ENCODE data around the gene NPC1L1. TPM values are rescaled to one million over a fixed set of nuclear protein-coding genes. Genes with fewer than 3 reads are reported as not detected.

Gene NPC1L1
- total and polyA plus RNA-seq, 2 of the 13 experiments (the other 11 are each of a cell fraction or from before 2014, with no cell fraction given) = 4.8 to 14.5 TPM

DNA sequence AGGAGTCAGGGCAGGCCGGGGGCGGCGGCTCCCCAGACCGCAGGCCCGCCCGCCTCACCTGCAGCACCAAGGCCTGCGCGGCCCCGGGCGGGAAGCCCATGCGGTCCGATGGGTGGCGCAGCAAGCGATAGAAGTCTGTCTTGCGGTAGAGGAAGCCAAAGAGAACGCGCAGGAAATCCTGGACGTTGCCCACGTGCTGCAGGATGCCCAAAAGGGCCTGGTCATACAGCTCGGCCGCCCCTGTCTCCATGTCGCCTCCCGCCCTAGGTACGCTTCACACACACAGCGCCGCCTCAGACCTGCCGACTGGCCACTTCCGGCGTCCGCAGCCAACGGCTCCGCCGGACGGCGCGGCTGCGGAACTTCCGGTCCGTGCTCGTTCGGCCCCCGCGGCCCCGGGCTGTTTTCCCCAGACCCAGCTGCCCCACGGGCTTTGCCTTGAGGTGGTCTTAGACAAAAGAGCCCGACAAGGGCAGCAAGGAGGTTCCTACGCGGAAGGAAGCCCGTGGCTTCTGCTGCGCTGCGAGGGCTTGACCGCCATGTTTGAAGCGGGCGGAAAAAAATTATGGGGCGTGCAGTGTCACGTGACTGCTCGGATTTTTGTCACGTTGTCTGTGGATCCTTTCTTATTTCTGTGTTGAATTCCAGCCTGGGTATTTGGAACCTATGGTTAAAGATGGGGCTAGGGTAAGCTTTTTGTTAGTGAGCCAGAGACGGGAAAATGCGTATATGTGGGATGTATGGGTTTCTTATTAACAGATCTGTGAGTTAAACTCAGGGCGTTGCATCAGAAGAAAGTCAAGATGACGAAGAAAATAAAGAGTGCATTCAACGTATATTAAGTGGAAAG is 50.6 kb downstream of the NPC1L1 start, which contains the start of gene NUDCD3 (continued):
- TF ChIP-seq ZNF337 (CRISPR knock-in tag; IDR thresholded peaks at IDR 0.05; ENCODE audit: borderline replicate concordance, low read depth) (no peak), HOXA7 (CRISPR knock-in tag; IDR thresholded peaks at IDR 0.05) (no peak), ZNF549 (CRISPR knock-in tag; IDR thresholded peaks at IDR 0.05) (no peak), SALL2 (CRISPR knock-in tag; IDR thresholded peaks at IDR 0.05) (peak; percentile 61; the same call in 1 of the 2 replicates), POLR2AphosphoS5 (IDR thresholded peaks at IDR 0.05; ENCODE audit: low read depth, low read length) (peak; percentile 60), ZNF790 (CRISPR knock-in tag; IDR thresholded peaks at IDR 0.05; ENCODE audit: borderline replicate concordance) (peak; percentile 84; the same call in 1 of the 2 replicates), ZNF136 (CRISPR knock-in tag; IDR thresholded peaks at IDR 0.05; ENCODE audit: low read depth) (no peak), ZNF567 (CRISPR knock-in tag; IDR thresholded peaks at IDR 0.05; ENCODE audit: borderline replicate concordance) (no peak; the same call in 1 of the 2 replicates), ZNF558 (CRISPR knock-in tag; IDR thresholded peaks at IDR 0.05; ENCODE audit: borderline replicate concordance) (no peak), ZFP36L2 (CRISPR knock-in tag; IDR thresholded peaks at IDR 0.05) (no peak), ZNF335 (CRISPR knock-in tag; IDR thresholded peaks at IDR 0.05) (no peak), TCF12 (IDR thresholded peaks at IDR 0.05) (no peak), TCF12 (CRISPR knock-in tag; IDR thresholded peaks at IDR 0.05) (peak; percentile 22; the same call in 1 of the 2 replicates), DPF2 (CRISPR knock-in tag; IDR thresholded peaks at IDR 0.05; ENCODE audit: borderline replicate concordance, low read depth) (no peak), PRPF4 (IDR thresholded peaks at IDR 0.05; ENCODE audit: low read depth, low read length, poor library complexity, severe bottlenecking) (no peak), NFE2L2 (IDR thresholded peaks at IDR 0.05; ENCODE audit: low read length) (no peak), ZNF430 (CRISPR knock-in tag; IDR thresholded peaks at IDR 0.05) (peak; percentile 96)
- TF ChIP-seq, protein P1, sequence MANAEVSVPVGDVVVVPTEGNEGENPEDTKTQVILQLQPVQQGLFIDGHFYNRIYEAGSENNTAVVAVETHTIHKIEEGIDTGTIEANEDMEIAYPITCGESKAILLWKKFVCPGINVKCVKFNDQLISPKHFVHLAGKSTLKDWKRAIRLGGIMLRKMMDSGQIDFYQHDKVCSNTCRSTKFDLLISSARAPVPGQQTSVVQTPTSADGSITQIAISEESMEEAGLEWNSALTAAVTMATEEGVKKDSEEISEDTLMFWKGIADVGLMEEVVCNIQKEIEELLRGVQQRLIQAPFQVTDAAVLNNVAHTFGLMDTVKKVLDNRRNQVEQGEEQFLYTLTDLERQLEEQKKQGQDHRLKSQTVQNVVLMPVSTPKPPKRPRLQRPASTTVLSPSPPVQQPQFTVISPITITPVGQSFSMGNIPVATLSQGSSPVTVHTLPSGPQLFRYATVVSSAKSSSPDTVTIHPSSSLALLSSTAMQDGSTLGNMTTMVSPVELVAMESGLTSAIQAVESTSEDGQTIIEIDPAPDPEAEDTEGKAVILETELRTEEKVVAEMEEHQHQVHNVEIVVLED (CRISPR knock-in tag; IDR thresholded peaks at IDR 0.05; ENCODE audit: borderline replicate concordance) = peak; percentile 92
- TF ChIP-seq, protein P2, sequence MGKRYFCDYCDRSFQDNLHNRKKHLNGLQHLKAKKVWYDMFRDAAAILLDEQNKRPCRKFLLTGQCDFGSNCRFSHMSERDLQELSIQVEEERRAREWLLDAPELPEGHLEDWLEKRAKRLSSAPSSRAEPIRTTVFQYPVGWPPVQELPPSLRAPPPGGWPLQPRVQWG (CRISPR knock-in tag; IDR thresholded peaks at IDR 0.05; ENCODE audit: borderline replicate concordance, low read depth) = no peak
- TF ChIP-seq, protein P3, sequence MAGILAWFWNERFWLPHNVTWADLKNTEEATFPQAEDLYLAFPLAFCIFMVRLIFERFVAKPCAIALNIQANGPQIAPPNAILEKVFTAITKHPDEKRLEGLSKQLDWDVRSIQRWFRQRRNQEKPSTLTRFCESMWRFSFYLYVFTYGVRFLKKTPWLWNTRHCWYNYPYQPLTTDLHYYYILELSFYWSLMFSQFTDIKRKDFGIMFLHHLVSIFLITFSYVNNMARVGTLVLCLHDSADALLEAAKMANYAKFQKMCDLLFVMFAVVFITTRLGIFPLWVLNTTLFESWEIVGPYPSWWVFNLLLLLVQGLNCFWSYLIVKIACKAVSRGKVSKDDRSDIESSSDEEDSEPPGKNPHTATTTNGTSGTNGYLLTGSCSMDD (CRISPR knock-in tag; IDR thresholded peaks at IDR 0.05) = no peak
- TF ChIP-seq, protein P4, sequence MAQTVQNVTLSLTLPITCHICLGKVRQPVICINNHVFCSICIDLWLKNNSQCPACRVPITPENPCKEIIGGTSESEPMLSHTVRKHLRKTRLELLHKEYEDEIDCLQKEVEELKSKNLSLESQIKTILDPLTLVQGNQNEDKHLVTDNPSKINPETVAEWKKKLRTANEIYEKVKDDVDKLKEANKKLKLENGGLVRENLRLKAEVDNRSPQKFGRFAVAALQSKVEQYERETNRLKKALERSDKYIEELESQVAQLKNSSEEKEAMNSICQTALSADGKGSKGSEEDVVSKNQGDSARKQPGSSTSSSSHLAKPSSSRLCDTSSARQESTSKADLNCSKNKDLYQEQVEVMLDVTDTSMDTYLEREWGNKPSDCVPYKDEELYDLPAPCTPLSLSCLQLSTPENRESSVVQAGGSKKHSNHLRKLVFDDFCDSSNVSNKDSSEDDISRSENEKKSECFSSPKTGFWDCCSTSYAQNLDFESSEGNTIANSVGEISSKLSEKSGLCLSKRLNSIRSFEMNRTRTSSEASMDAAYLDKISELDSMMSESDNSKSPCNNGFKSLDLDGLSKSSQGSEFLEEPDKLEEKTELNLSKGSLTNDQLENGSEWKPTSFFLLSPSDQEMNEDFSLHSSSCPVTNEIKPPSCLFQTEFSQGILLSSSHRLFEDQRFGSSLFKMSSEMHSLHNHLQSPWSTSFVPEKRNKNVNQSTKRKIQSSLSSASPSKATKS (CRISPR knock-in tag; IDR thresholded peaks at IDR 0.05) = 0 out of 2 replicates have a peak, but pooled peaks have one; percentile 75
- TF ChIP-seq, protein P5, sequence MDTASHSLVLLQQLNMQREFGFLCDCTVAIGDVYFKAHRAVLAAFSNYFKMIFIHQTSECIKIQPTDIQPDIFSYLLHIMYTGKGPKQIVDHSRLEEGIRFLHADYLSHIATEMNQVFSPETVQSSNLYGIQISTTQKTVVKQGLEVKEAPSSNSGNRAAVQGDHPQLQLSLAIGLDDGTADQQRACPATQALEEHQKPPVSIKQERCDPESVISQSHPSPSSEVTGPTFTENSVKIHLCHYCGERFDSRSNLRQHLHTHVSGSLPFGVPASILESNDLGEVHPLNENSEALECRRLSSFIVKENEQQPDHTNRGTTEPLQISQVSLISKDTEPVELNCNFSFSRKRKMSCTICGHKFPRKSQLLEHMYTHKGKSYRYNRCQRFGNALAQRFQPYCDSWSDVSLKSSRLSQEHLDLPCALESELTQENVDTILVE (CRISPR knock-in tag; IDR thresholded peaks at IDR 0.05) = no peak

Measured in HepG2 (cell line).